Sigmoid colon (tissue), 4 donors: ENCODE measurements around the gene RELN.

Experiments
- EP300 ChIP-seq, 4 donors: sonication (generic); formaldehyde crosslinking; IDR thresholded peaks; one replicate each; pipeline ENCODE4 v1.6.1; 2017; ENCODE audit warnings: antibody characterized with exemption in 4 of 4
- POLR2A ChIP-seq, 2 donors: fragments of 450-650 bp; IDR thresholded peaks; one replicate each; pipeline ENCODE4 v1.6.1; 2016; ENCODE audit warnings: antibody characterized with exemption in 2 of 2, mild to moderate bottlenecking in 2 of 2, moderate library complexity in 2 of 2
- TF ChIP-seq, protein P1 (sequence below), 4 experiments: fragments of 450-650 bp in 3 of 4; fragments of 200-600 bp in 1 of 4; IDR thresholded peaks; one replicate each; pipeline ENCODE4 v1.5.1; 2016 to 2019; ENCODE audit warnings: antibody characterized with exemption in 4 of 4, mild to moderate bottlenecking in 3 of 4, moderate library complexity in 2 of 4

DNA sequence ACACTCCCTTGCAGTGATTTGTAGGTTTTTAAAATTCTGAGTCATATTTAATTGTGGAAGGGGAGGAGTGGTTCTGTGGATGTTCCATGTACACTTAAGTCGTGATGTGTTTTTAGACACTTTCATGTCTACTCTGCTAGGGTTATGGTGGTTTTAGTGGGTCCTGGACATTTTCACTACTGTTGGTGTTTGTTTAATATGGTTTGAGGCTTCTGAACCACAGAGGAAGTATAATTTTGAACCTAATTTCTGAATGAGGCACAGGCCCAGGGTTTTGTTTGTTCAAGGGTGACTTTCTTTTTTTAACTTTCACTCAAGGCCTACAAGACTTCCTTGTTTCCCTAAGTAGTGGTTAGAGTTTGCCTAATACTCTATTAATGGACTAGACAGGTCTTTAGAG is 556.7 kb downstream of the RELN start:
- TF ChIP-seq, protein P1, sequence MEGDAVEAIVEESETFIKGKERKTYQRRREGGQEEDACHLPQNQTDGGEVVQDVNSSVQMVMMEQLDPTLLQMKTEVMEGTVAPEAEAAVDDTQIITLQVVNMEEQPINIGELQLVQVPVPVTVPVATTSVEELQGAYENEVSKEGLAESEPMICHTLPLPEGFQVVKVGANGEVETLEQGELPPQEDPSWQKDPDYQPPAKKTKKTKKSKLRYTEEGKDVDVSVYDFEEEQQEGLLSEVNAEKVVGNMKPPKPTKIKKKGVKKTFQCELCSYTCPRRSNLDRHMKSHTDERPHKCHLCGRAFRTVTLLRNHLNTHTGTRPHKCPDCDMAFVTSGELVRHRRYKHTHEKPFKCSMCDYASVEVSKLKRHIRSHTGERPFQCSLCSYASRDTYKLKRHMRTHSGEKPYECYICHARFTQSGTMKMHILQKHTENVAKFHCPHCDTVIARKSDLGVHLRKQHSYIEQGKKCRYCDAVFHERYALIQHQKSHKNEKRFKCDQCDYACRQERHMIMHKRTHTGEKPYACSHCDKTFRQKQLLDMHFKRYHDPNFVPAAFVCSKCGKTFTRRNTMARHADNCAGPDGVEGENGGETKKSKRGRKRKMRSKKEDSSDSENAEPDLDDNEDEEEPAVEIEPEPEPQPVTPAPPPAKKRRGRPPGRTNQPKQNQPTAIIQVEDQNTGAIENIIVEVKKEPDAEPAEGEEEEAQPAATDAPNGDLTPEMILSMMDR (IDR thresholded peaks at IDR 0.05): no peak
- no peak for TF ChIP-seq POLR2A (IDR thresholded peaks at IDR 0.05)
- no peak for TF ChIP-seq EP300 (IDR thresholded peaks at IDR 0.05)
